Activated naive CD4-positive, alpha-beta T cell treated with anti-CD3 and anti-CD28 coated beads, Interleukin-2, amount 50 U/mL, for 72 hours (primary cell): ENCODE results near the gene TFAP2E. TPM values are rescaled to one million over a fixed set of nuclear protein-coding genes. Genes with fewer than 3 reads are reported as not detected.
"Not testable (repeated sequence)": the region's sequence is repeated elsewhere in the genome, so short reads cannot be mapped to it uniquely, and the experiment has no call there.

Experiments
- ATAC-seq, 2 donors: fragments of 150-1000 bp; cut with Tn5 transposase; 2 replicates each; pipeline ENCODE4 v1.10.0; 2021; ENCODE audit warnings: mild to moderate bottlenecking in 2 of 2, moderate library complexity in 2 of 2
- DNase-seq, 2 donors: peaks; one replicate each; pipeline ENCODE4 v3.0.0; 2021 to 2022; ENCODE audit warnings: low spot score in 2 of 2
- H3K27ac Mint-ChIP-seq, 2 donors: one replicate each; pipeline ENCODE4 v1.8.0; 2022; ENCODE audit warnings: mild to moderate bottlenecking in 2 of 2, mixed read lengths in 2 of 2
- H3K36me3 Mint-ChIP-seq, 2 donors: one replicate each; pipeline ENCODE4 v1.8.0; 2022; ENCODE audit warnings: mixed read lengths in 2 of 2
- H3K9me3 Mint-ChIP-seq, 2 donors: one replicate each; pipeline ENCODE4 v1.8.0; 2022; ENCODE audit warnings: mixed read lengths in 2 of 2
- total RNA-seq, 2 donors: library from RNA; stranded (reverse); gene quantifications; one replicate each; pipeline ENCODE4 v1.2.3, GENCODE V29; 2022

The TFAP2E gene
- total RNA-seq, 2 donors from 2014 or later = 0.47 to 0.93 TPM

- DNase-seq = peak in 1 of 2 donors; percentile 86
- H3K27ac Mint-ChIP-seq = peak overlapping the region; percentile 25 to 44
- no peaks in the 10 kb centered on the region for H3K9me3 Mint-ChIP-seq
- peaks cover 0 to 8% of the 10 kb centered on the region in 2 donors for H3K36me3 Mint-ChIP-seq
- peak; percentile 75 to 76 for ATAC-seq
Measured at GRCh38 chr1:35564037-35564883, 8.9 kb upstream of the TFAP2E start.

GRCh38 chr1:35564884-35565741 is 8.0 kb upstream of the TFAP2E start:
- Mint-ChIP-seq H3K9me3 (no peaks in the 10 kb centered on the region), H3K36me3 (peaks cover 0 to 8% of the 10 kb centered on the region in 2 donors), H3K27ac (peak overlapping the region; percentile 25 to 44)
- DNase-seq (peak in 1 of 2 donors; percentile 52), ATAC-seq (peak in 1 of 2 donors; percentile 2)

DNA sequence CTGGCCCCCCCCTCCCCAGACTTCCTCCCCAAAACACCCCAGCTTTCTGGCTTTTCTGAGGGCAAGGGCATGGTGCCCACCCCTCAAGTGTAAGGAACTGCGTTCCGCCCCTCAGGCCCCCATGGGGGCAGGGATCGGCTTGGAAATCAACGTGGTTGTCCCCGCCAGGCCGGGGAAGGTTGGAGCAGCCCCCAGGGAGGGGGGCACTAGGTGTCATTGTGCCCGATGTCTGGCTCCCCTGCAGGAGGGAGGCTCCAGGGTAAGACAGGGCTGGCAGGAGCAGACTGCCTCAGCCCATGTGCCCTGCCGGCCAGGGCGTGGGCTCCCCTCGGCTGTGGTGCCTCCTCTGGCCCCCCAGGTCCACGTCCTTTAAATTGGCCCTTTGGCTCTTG is 7.4 kb upstream of the TFAP2E start:
- DNase-seq = peak in 1 of 2 donors; percentile 39
- no peak overlapping the region for H3K27ac Mint-ChIP-seq
- no peaks in the 10 kb centered on the region for H3K9me3 Mint-ChIP-seq
- H3K36me3 Mint-ChIP-seq = peaks cover 0 to 8% of the 10 kb centered on the region in 2 donors
- no peak for ATAC-seq

- Mint-ChIP-seq H3K9me3 (no peaks in the 10 kb centered on the region), H3K27ac (no peak overlapping the region), H3K36me3 (peaks cover 0 to 8% of the 10 kb centered on the region in 2 donors)
- ATAC-seq (no peak), DNase-seq (peak in 1 of 2 donors; percentile 30)
Measured at GRCh38 chr1:35567947-35568558, 5.1 kb upstream of the TFAP2E start.

DNA sequence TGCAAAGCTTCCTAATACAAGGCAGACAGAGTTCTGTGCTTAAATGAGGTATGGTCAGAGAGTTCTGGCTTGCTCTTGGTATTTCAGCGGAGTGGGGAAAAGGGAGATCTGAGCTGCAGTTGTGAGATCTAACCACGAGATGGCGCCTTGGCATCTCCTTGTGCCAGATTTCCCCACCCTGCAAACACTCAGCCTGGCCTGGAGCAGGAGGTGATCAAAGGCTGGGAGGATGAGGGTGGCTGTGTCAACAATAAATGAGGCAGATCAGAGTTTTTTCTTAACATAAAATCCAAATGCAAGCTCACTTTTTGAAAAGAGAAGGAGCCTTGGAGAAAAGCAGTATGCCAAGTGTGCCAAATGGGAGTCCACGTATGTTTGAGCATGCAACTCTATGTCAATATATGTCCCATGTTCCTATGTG is 4.1 kb upstream of the TFAP2E start:
- DNase-seq (peak; percentile 57 to 68), ATAC-seq (peak; percentile 60 to 61)
- no peaks in the 10 kb centered on the region for H3K9me3 Mint-ChIP-seq
- H3K27ac Mint-ChIP-seq = no peak overlapping the region
- H3K36me3 Mint-ChIP-seq = peaks cover 0 to 8% of the 10 kb centered on the region in 2 donors

GRCh38 chr1:35569936-35570335 is 3.2 kb upstream of the TFAP2E start:
- no peaks in the 10 kb centered on the region for H3K9me3 Mint-ChIP-seq
- peaks cover 0 to under 1% of the 10 kb centered on the region in 2 donors for H3K36me3 Mint-ChIP-seq
- peak overlapping the region in 1 of 2 donors; percentile 14 for H3K27ac Mint-ChIP-seq
- ATAC-seq = no peak
- DNase-seq = peak in 1 of 2 donors; percentile 3

DNA sequence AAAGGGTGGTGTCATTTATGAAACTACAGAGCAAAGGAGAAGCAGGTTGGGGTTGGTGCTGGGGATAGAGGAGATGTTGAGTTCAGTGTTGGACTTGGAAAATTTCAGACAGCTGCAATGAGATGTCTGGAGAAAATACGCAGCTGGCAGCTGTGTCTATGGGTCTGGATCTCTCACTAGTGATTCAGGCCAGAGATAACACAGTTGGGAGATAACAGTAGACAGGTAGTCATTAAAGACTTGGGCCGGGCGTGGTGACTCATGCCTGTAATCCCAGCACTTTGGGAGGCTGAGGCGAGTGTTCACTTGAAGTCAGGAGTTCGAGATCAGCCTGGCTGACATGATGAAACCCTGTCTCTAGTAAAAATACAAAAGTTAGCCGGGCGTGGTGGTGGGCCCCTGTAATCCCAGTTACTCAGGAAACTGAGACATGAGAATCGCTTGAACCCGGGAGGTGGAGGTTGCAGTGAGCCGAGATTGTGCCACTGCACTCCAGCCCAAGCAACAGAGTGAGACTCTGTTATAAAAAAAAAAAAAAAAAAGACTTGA is 2.5 kb upstream of the TFAP2E start:
- H3K27ac Mint-ChIP-seq = peak overlapping the region in 1 of 2 donors; percentile 14
- H3K36me3 Mint-ChIP-seq = no peaks in the 10 kb centered on the region
- peak in 1 of 2 donors; percentile 20 for DNase-seq
- H3K9me3 Mint-ChIP-seq = no peaks in the 10 kb centered on the region
- ATAC-seq = no peak

GRCh38 chr1:35571263-35571662 is 1.9 kb upstream of the TFAP2E start:
- Mint-ChIP-seq H3K9me3 (no peaks in the 10 kb centered on the region), H3K27ac (no peak overlapping the region), H3K36me3 (no peaks in the 10 kb centered on the region)
- peak in 1 of 2 donors; percentile 13 for DNase-seq
- no peak for ATAC-seq

DNA sequence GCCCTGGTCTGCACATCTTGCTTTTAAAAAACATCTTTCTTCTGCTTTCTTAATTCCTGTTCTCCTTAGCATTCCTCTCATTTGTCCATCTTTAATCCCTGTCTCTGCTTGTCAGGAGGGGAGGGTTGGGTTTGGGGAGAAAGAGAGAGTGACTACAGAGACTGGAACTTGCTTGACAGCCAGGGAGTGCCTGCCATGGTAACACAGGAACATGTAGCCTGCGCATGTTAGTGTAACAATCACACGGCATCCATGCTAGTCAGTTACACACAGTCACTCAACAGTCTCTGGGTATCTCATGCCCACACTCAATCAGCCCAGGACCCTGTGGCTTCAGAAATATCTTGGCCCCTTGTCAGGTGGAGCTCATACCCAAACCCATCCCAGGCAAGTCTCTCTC is 818 bp upstream of the TFAP2E start:
- no peaks in the 10 kb centered on the region for H3K9me3 Mint-ChIP-seq
- ATAC-seq (no peak), DNase-seq (no peak)
- H3K27ac Mint-ChIP-seq = no peak overlapping the region
- no peaks in the 10 kb centered on the region for H3K36me3 Mint-ChIP-seq

DNA sequence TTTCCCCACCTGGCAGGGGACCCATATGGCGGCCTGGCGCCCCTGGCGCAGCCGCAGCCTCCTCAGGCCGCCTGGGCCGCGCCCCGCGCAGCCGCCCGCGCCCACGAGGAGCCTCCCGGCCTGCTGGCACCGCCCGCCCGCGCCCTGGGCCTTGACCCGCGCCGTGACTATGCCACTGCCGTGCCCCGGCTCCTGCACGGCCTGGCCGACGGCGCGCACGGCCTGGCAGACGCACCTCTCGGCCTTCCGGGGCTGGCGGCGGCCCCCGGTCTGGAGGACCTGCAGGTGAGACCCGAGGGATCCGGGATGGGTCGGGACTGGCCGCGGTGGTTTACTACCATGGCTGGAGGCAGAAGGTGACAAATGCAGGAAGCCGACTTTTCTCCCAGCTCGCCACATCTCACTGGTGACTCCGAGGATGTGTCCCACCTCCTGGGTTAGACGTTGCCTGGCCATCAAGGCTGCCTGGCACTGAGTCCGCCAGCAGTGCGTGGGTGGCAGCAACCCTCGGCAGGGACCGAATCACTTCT is 1.1 kb downstream of the TFAP2E start:
- Mint-ChIP-seq H3K36me3 (no peaks in the 10 kb centered on the region), H3K27ac (no peak overlapping the region), H3K9me3 (no peaks in the 10 kb centered on the region)
- no peak for ATAC-seq
- DNase-seq = peak in 1 of 2 donors; percentile 53

DNA sequence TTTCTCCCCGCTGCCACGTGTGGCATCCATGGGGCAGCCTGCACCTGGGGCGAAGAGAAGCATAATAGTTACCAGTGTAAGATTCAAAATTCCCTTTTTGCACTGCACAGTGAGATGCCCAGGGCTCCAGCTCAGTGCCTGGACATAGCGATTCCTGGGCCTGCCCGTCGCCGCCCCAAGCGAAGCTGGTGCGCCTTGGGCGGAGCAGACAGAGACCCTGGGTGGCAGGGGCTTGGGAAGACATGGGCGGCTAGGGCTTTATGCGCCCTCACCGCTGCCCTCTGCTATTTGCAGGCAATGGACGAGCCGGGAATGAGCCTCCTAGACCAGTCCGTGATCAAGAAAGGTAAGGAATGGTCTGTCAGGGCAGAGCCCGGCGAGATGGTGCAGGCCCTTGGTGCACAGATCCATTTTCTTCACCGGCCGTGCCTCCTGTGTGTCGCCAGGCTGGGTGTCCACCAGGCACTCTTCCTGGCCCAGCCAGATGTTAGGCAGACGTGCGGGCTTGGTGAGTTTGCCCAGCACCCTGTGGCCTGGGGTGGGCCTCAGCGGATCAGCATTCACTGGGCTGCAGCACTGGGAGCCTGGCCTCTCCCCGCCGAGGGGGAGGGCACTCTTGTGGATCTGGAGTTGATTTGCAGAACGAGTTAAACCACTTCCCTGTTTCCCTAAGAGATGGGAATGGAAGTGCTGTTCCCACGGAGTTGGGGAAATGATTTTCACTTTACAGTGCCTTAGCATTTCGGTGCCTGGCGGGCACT is 1.7 kb downstream of the TFAP2E start:
- ATAC-seq = no peak
- Mint-ChIP-seq H3K9me3 (no peaks in the 10 kb centered on the region), H3K27ac (no peak overlapping the region), H3K36me3 (no peaks in the 10 kb centered on the region)
- DNase-seq = peak in 1 of 2 donors; percentile 42

DNA sequence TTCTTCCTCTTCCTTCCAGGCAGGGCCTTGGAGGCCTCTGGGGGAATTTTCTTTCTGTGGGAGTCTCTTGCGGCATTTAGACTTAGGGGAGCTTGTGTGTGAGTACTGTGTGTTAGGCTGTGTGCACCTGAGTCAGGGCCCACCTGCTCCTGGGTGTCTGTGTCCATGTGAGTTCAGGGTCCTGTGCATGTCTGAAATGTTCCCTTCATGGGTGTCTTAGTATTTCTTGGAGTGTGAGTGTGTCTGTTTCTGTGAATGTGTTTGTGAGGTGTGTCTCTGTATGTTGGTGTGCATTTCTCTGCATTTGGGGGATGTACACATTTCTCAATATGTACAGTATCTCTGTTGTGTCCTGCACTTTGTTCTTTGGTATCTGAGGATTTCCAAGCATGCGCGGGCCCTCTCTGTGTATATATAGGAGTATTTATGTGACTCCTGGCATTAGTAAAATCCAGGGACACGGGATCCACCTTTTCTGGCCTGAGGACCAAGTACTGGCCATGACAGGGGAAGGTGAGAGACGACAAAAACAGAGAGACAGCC is 2.4 kb downstream of the TFAP2E start:
- Mint-ChIP-seq H3K27ac (no peak overlapping the region), H3K36me3 (no peaks in the 10 kb centered on the region), H3K9me3 (no peaks in the 10 kb centered on the region)
- ATAC-seq = no peak
- peak in 1 of 2 donors; percentile 21 for DNase-seq

- ATAC-seq (no peak), DNase-seq (no peak)
- H3K9me3 Mint-ChIP-seq = no peaks in the 10 kb centered on the region
- peak overlapping the region in 1 of 2 donors; percentile 36 for H3K27ac Mint-ChIP-seq
- H3K36me3 Mint-ChIP-seq = no peaks in the 10 kb centered on the region
Measured at GRCh38 chr1:35576061-35576765, 3.1 kb downstream of the TFAP2E start.

DNA sequence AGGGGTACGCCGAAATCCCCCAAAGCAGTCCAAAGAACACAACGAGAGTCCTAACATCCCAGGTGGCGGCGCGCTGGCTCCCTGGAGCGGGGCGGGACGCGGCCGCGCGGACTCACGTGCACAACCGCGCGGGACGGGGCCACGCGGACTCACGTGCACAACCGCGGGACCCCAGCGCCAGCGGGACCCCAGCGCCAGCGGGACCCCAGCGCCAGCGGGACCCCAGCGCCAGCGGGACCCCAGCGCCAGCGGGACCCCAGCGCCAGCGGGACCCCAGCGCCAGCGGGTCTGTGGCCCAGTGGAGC is 3.6 kb downstream of the TFAP2E start:
- H3K9me3 Mint-ChIP-seq, ATAC-seq, DNase-seq, H3K36me3 Mint-ChIP-seq: not testable (repeated sequence)
- H3K27ac Mint-ChIP-seq = peak overlapping the region in 1 of 2 donors; percentile 36
